Suprapubic skin (tissue), 3 donors: ENCODE results near the gene RPS6KA6.

ENCODE experiments used
- EP300 ChIP-seq: sonication (generic); formaldehyde crosslinking; IDR thresholded peaks from one replicate; pipeline ENCODE4 v1.6.1; 2017; ENCODE audit warnings: antibody characterized with exemption
- POLR2A ChIP-seq, 2 donors: fragments of 450-650 bp; IDR thresholded peaks; one replicate each; pipeline ENCODE4 v1.6.1; 2017; ENCODE audit warnings: antibody characterized with exemption in 2 of 2, mild to moderate bottlenecking in 2 of 2, moderate library complexity in 2 of 2
- TF ChIP-seq, protein P1 (sequence below), 2 donors: fragments of 200-600 bp in 1 of 2; fragments of 450-650 bp in 1 of 2; sonication (generic) in 1 of 2; IDR thresholded peaks; one replicate each; pipeline ENCODE4 v1.5.1; 2016 to 2019; ENCODE audit warnings: antibody characterized with exemption in 2 of 2, mild to moderate bottlenecking in 1 of 2, moderate library complexity in 1 of 2

DNA sequence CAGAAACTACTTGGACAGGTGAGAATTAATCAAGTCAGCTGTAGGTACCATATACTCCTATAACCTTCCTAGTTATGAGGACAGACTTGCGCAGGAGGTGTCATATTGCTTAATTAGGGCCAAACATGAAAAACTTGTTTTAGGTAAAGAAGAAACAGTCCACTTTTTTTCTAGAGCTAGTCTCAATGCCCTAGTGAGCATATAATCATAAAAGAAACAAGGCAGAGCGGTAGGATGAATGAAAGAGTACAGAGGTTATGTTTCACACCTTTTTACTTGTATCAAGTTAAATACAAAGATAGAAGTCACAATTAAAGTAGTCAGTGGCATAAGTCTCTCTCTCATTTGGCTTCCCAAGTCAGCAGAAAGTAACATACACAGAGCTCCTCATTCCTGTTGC, 88.9 kb downstream of the RPS6KA6 start:
- TF ChIP-seq, protein P1, sequence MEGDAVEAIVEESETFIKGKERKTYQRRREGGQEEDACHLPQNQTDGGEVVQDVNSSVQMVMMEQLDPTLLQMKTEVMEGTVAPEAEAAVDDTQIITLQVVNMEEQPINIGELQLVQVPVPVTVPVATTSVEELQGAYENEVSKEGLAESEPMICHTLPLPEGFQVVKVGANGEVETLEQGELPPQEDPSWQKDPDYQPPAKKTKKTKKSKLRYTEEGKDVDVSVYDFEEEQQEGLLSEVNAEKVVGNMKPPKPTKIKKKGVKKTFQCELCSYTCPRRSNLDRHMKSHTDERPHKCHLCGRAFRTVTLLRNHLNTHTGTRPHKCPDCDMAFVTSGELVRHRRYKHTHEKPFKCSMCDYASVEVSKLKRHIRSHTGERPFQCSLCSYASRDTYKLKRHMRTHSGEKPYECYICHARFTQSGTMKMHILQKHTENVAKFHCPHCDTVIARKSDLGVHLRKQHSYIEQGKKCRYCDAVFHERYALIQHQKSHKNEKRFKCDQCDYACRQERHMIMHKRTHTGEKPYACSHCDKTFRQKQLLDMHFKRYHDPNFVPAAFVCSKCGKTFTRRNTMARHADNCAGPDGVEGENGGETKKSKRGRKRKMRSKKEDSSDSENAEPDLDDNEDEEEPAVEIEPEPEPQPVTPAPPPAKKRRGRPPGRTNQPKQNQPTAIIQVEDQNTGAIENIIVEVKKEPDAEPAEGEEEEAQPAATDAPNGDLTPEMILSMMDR (IDR thresholded peaks at IDR 0.05): no peak
- no peak for TF ChIP-seq EP300
- no peak for TF ChIP-seq POLR2A (IDR thresholded peaks at IDR 0.05)
